ENCODE data around the gene DPYD.

The DPYD gene

DNA sequence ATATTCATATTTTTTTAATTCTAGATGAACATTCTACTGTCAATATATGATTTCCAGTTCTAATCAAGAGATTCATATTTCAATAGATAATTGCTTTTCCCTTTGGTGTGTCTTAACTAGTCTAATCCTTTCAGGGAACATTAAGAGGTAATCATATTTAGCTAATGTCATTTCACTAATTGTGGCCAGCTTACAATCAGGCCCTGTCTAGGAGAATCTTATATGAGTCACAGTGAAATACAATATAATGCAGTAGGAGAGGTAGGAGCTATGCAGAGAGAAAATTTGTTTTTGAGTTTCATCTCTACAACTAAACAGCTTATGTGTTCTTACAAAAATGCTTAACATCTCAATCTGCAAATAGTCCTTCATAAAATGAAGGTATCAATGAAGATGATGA lies 85.9 kb downstream of the DPYD start:
- Histone ChIP-seq H3K27ac (ENCODE audit: low read depth, low read length) (no peak overlapping the region), H3K9ac (ENCODE audit: low read length) (no peak overlapping the region), H3K36me3 (ENCODE audit: control insufficient read depth, insufficient read depth, low read length) (no peaks in the 10 kb centered on the region), H3K4me1 (ENCODE audit: control insufficient read depth, insufficient read depth, low read length) (no peaks in the 10 kb centered on the region), H3K4me3 (ENCODE audit: low read depth, low read length) (no peak overlapping the region), H3K9me3 (ENCODE audit: control insufficient read depth, insufficient read depth, low read depth, low read length) (no peaks in the 10 kb centered on the region), H3K27me3 (ENCODE audit: control insufficient read depth, insufficient read depth, low read length) (no peaks in the 10 kb centered on the region)

DNA sequence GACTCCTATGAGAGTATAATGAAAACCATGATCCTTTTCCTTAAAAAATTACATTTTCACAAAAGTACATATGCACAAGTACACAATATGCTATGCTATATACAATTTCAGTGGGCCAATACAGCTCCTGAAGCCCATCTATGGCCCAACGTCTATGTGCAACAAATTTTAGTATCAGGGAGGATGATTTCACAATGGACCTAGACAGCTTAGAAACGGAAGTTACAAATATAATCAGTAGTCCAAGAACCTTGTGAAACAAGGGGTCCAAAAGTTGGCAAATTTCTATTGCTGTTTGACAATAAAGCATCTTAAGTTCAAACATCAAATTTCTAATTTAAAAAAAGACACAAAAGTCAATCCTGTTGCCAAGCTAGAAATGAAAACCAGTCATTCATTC lies 87.0 kb downstream of the DPYD start:
- Histone ChIP-seq H3K9me3 (ENCODE audit: control insufficient read depth, insufficient read depth, low read depth, low read length) (no peaks in the 10 kb centered on the region), H3K27ac (ENCODE audit: low read depth, low read length) (no peak overlapping the region), H3K9ac (ENCODE audit: low read length) (no peak overlapping the region), H3K4me1 (ENCODE audit: control insufficient read depth, insufficient read depth, low read length) (no peaks in the 10 kb centered on the region), H3K36me3 (ENCODE audit: control insufficient read depth, insufficient read depth, low read length) (no peaks in the 10 kb centered on the region), H3K4me3 (ENCODE audit: low read depth, low read length) (no peak overlapping the region), H3K27me3 (ENCODE audit: control insufficient read depth, insufficient read depth, low read length) (no peaks in the 10 kb centered on the region)

DNA sequence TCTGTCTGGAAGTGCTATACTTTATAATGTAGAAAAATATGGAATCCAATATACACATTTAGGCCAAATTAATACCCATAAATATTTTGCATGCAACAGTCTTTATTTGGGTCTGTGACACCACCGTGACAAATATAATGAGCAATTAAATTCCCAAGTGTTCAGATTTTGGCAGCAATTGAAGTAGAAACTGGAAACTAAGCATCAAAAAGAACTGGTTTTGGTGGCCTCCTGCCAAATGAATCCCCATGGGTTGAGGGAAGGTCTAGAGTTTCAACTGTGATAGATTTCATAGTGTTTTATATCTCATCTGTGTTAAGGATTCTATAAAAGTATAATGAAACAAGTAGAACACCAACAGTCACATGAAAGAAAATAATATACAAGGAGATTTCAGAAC lies 88.4 kb downstream of the DPYD start:
- H3K36me3 ChIP-seq (ENCODE audit: control insufficient read depth, insufficient read depth, low read length), result no peaks in the 10 kb centered on the region
- no peaks in the 10 kb centered on the region for H3K4me1 ChIP-seq (ENCODE audit: control insufficient read depth, insufficient read depth, low read length)
- no peaks in the 10 kb centered on the region for H3K9me3 ChIP-seq (ENCODE audit: control insufficient read depth, insufficient read depth, low read depth, low read length)
- H3K4me3 ChIP-seq (ENCODE audit: low read depth, low read length), result no peak overlapping the region
- no peak overlapping the region for H3K9ac ChIP-seq (ENCODE audit: low read length)
- H3K27me3 ChIP-seq (ENCODE audit: control insufficient read depth, insufficient read depth, low read length), result no peaks in the 10 kb centered on the region
- H3K27ac ChIP-seq (ENCODE audit: low read depth, low read length), result no peak overlapping the region

DNA sequence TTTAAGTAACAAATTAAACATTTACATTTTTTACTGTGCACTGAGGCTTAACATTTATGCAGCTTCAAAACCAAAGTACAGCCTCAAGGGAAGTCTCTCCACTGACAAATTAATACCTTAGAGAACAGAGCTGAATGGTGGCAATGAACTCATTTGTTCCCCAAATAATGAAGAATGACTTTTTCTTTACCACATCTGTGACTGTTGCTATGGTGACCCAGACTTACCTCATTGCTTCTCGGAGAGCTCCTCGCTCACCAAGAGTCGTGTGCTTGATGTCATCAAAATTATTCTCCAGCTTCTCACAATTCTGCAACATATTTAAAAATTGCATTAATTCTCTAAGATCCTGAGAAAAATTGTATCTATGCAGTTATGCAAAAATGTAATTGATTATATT lies 92.9 kb downstream of the DPYD start:
- no peaks in the 10 kb centered on the region for H3K36me3 ChIP-seq (ENCODE audit: control insufficient read depth, insufficient read depth, low read length)
- H3K4me3 ChIP-seq (ENCODE audit: low read depth, low read length), result no peak overlapping the region
- peaks cover 3% of the 10 kb centered on the region; the same call in 1 of the 2 replicates for H3K4me1 ChIP-seq (ENCODE audit: control insufficient read depth, insufficient read depth, low read length)
- no peak overlapping the region for H3K9ac ChIP-seq (ENCODE audit: low read length)
- no peaks in the 10 kb centered on the region for H3K9me3 ChIP-seq (ENCODE audit: control insufficient read depth, insufficient read depth, low read depth, low read length)
- H3K27me3 ChIP-seq (ENCODE audit: control insufficient read depth, insufficient read depth, low read length), result no peaks in the 10 kb centered on the region
- no peak overlapping the region for H3K27ac ChIP-seq (ENCODE audit: low read depth, low read length)

DNA sequence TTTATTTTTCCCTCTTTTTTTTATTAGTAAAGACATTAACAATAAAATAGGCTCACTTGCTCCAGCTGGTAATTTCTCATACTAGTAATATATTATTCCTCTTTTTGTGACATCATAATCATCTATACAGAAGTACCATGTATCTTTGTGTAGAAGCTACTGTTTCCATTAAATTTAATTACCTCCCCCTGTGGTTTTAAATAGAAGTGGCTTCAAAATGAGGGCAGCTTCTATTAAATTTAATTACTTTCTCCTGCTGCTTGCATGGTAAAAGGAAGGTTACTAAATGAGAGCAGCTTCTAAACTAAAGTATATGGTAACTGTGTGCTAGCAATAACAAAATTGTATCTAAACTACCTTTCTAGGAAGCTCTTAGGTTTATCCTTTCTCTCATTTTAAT lies 94.0 kb downstream of the DPYD start:
- H3K27ac ChIP-seq (ENCODE audit: low read depth, low read length), result no peak overlapping the region
- no peaks in the 10 kb centered on the region for H3K9me3 ChIP-seq (ENCODE audit: control insufficient read depth, insufficient read depth, low read depth, low read length)
- peaks cover 3% of the 10 kb centered on the region; the same call in 1 of the 2 replicates for H3K4me1 ChIP-seq (ENCODE audit: control insufficient read depth, insufficient read depth, low read length)
- no peaks in the 10 kb centered on the region for H3K27me3 ChIP-seq (ENCODE audit: control insufficient read depth, insufficient read depth, low read length)
- H3K9ac ChIP-seq (ENCODE audit: low read length), result no peak overlapping the region
- no peak overlapping the region for H3K4me3 ChIP-seq (ENCODE audit: low read depth, low read length)
- H3K36me3 ChIP-seq (ENCODE audit: control insufficient read depth, insufficient read depth, low read length), result no peaks in the 10 kb centered on the region

DNA sequence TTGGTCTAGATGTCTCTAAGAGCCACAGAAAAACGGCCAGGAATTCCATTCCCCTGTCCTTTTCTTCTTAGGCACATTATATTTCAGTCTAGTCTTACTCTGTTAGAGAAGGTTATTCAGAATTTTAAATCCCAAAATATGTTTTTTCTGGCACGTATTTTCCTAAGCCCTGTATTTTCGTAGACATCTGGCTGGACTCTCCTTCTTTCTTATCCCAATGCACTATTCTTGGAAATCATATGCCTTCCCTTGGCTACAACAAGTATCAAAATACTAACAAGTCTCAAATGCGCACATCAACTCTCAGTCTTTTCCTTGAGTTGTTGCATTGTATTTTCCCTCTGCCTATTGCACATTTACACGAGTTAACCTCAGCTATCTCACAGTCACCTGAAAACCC lies 96.2 kb downstream of the DPYD start:
- no peaks in the 10 kb centered on the region for H3K27me3 ChIP-seq (ENCODE audit: control insufficient read depth, insufficient read depth, low read length)
- H3K36me3 ChIP-seq (ENCODE audit: control insufficient read depth, insufficient read depth, low read length), result no peaks in the 10 kb centered on the region
- no peak overlapping the region for H3K9ac ChIP-seq (ENCODE audit: low read length)
- no peak overlapping the region for H3K4me3 ChIP-seq (ENCODE audit: low read depth, low read length)
- no peaks in the 10 kb centered on the region for H3K9me3 ChIP-seq (ENCODE audit: control insufficient read depth, insufficient read depth, low read depth, low read length)
- H3K27ac ChIP-seq (ENCODE audit: low read depth, low read length), result no peak overlapping the region
- peaks cover 3% of the 10 kb centered on the region; the same call in 1 of the 2 replicates for H3K4me1 ChIP-seq (ENCODE audit: control insufficient read depth, insufficient read depth, low read length)

DNA sequence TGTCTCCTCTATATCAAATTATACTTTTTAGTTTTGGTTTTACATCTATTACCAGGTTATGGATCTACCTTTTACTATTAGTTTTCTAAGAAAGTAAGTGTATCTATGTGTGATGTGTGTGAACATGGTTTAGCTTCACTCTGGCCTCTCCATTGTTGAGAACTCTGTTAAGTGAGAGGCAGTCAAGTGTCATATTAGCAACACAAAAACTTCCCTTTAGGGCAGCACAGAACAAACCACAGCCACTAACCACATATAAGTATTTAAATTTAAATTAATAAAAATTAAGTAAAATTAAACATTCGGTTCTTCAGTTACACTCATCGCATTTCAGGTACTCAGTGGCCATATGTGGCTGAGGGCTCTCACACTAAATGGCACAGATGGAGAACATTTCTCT lies 96.6 kb downstream of the DPYD start:
- no peak overlapping the region for H3K4me3 ChIP-seq (ENCODE audit: low read depth, low read length)
- no peaks in the 10 kb centered on the region for H3K9me3 ChIP-seq (ENCODE audit: control insufficient read depth, insufficient read depth, low read depth, low read length)
- no peaks in the 10 kb centered on the region for H3K36me3 ChIP-seq (ENCODE audit: control insufficient read depth, insufficient read depth, low read length)
- peaks cover 3% of the 10 kb centered on the region; the same call in 1 of the 2 replicates for H3K4me1 ChIP-seq (ENCODE audit: control insufficient read depth, insufficient read depth, low read length)
- no peaks in the 10 kb centered on the region for H3K27me3 ChIP-seq (ENCODE audit: control insufficient read depth, insufficient read depth, low read length)
- H3K27ac ChIP-seq (ENCODE audit: low read depth, low read length), result no peak overlapping the region
- no peak overlapping the region for H3K9ac ChIP-seq (ENCODE audit: low read length)

DNA sequence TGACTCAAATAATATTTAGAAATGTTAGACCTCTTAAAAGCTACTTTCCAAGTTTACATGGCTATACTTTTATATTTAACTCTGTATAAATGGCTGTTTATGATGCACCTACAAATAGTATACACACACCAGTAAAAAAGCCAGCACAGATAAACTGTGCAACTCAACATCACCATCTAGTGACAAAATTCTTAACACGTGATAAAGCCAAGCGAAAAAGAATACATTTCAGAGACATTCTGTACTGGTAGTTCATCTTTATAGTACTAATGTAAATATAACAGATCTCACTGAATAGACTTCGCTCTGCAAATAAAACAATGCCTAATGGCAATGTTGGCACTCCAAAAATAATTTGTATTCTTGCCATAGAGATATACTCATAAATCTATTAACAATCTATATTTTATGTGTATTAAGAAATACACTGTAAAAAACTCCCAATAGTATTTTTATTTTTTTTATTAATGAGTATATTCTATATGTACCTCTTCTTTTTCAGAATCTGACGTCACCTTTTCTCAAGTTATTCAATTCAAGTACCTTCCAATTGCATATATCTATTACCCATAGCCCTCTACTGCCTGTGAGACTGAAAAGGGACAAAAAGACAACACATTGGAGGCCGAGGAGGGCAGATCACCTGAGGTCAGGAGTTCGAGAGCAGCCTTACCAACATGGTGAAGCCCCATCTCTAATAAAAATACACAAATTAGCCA lies 100.2 kb downstream of the DPYD start:
- peaks cover 3% of the 10 kb centered on the region; the same call in 1 of the 2 replicates for H3K4me1 ChIP-seq (ENCODE audit: control insufficient read depth, insufficient read depth, low read length)
- H3K9me3 ChIP-seq (ENCODE audit: control insufficient read depth, insufficient read depth, low read depth, low read length), result no peaks in the 10 kb centered on the region
- H3K27me3 ChIP-seq (ENCODE audit: control insufficient read depth, insufficient read depth, low read length), result no peaks in the 10 kb centered on the region
- H3K36me3 ChIP-seq (ENCODE audit: control insufficient read depth, insufficient read depth, low read length), result no peaks in the 10 kb centered on the region
- no peak overlapping the region for H3K4me3 ChIP-seq (ENCODE audit: low read depth, low read length)
- no peak overlapping the region for H3K27ac ChIP-seq (ENCODE audit: low read depth, low read length)
- H3K9ac ChIP-seq (ENCODE audit: low read length), result no peak overlapping the region

DNA sequence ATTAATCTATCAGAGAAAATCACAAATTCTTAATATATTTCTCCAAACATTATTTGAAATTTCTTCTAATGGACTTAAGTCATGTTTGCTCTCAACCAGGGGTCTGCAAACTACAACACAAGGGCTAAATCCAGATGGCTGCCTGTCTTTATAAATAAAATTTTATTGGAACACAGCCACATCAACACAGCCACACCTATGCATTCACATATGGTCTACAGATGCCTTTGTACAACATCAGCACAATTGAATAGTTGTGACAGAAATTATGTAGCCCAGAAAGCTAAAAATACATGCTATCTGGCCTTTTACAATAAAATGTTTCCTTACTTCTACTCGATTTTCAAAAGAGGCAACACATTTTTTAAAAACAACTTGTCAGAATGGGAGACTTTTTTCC lies 103.9 kb downstream of the DPYD start:
- Histone ChIP-seq H3K9me3 (ENCODE audit: control insufficient read depth, insufficient read depth, low read depth, low read length) (no peaks in the 10 kb centered on the region), H3K4me3 (ENCODE audit: low read depth, low read length) (no peak overlapping the region), H3K9ac (ENCODE audit: low read length) (no peak overlapping the region), H3K27ac (ENCODE audit: low read depth, low read length) (no peak overlapping the region), H3K4me1 (ENCODE audit: control insufficient read depth, insufficient read depth, low read length) (no peaks in the 10 kb centered on the region), H3K36me3 (ENCODE audit: control insufficient read depth, insufficient read depth, low read length) (no peaks in the 10 kb centered on the region), H3K27me3 (ENCODE audit: control insufficient read depth, insufficient read depth, low read length) (no peaks in the 10 kb centered on the region)

DNA sequence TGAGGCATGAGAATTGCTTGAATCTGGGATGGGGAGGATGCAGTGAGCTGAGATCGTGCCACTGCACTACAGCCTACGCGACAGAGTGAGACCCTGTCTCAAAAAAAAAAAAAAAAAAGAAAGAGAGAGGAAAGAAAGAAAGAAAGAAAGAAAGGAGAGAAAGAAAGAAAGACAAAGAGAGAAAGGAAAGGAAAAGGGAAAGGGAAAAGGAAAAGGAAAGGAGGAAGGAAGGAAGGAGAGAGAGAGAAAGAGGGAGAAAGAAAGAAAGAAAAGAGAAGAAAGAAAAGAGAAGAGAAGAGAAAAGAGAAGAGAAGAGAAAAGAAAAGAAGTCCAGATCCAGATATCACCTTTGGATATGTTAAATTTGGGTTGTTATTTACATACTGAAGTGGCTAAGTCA lies 106.0 kb downstream of the DPYD start:
- no peaks in the 10 kb centered on the region for H3K27me3 ChIP-seq (ENCODE audit: control insufficient read depth, insufficient read depth, low read length)
- no peaks in the 10 kb centered on the region for H3K36me3 ChIP-seq (ENCODE audit: control insufficient read depth, insufficient read depth, low read length)
- no peaks in the 10 kb centered on the region for H3K4me1 ChIP-seq (ENCODE audit: control insufficient read depth, insufficient read depth, low read length)
- H3K4me3 ChIP-seq (ENCODE audit: low read depth, low read length), result no peak overlapping the region
- no peaks in the 10 kb centered on the region for H3K9me3 ChIP-seq (ENCODE audit: control insufficient read depth, insufficient read depth, low read depth, low read length)
- H3K9ac ChIP-seq (ENCODE audit: low read length), result no peak overlapping the region
- no peak overlapping the region for H3K27ac ChIP-seq (ENCODE audit: low read depth, low read length)

DNA sequence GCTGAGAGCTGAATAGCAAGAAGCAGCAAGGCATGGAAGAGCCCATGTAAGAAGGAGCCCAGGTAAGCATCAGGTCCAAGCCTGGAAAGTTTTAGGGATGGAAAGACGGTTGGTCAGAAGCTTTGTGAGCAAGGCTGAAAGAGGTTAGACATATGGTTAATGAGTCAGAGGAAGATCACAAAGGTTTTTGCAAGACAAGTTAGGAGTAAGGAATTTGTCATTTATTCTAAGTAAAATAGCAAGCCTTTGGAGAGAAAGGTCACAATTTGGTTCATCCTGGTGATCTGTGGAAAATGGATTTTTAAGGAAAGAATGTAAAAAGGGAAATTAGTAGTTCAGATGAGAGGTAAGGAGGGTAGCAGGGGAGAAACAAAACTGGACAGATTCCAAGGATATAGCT lies 106.7 kb downstream of the DPYD start:
- Histone ChIP-seq H3K36me3 (ENCODE audit: control insufficient read depth, insufficient read depth, low read length) (no peaks in the 10 kb centered on the region), H3K4me1 (ENCODE audit: control insufficient read depth, insufficient read depth, low read length) (no peaks in the 10 kb centered on the region), H3K27ac (ENCODE audit: low read depth, low read length) (no peak overlapping the region)

More for the DNA sequence above, 106.7 kb downstream of the DPYD start:
- Histone ChIP-seq H3K4me3 (ENCODE audit: low read depth, low read length) (no peak overlapping the region), H3K9ac (ENCODE audit: low read length) (no peak overlapping the region), H3K9me3 (ENCODE audit: control insufficient read depth, insufficient read depth, low read depth, low read length) (no peaks in the 10 kb centered on the region), H3K27me3 (ENCODE audit: control insufficient read depth, insufficient read depth, low read length) (no peaks in the 10 kb centered on the region)
